GM12865 (cell line): ENCODE measurements around the gene SLC6A18.

Source experiments
- DNase-seq: peaks from one replicate; pipeline ENCODE4 v3.0.0; 2010; ENCODE audit warnings: low read depth
- H3K4me3 ChIP-seq: 2 replicates; pipeline ENCODE4 v1.5.1; 2011; ENCODE audit warnings: mild to moderate bottlenecking, low read depth, low read length, control low read depth
- TF ChIP-seq, protein P1 (sequence below): IDR thresholded peaks from 2 replicates; pipeline ENCODE4 v1.5.1; 2011; ENCODE audit warnings: low read length, control low read depth, low read depth, inconsistent platforms; ENCODE audit not compliant: insufficient read depth; ENCODE audit errors: missing control alignments

The SLC6A18 gene

GRCh38 chr5:1183424-1184162 is 41.6 kb upstream of the SLC6A18 start:
- TF ChIP-seq, protein P1, sequence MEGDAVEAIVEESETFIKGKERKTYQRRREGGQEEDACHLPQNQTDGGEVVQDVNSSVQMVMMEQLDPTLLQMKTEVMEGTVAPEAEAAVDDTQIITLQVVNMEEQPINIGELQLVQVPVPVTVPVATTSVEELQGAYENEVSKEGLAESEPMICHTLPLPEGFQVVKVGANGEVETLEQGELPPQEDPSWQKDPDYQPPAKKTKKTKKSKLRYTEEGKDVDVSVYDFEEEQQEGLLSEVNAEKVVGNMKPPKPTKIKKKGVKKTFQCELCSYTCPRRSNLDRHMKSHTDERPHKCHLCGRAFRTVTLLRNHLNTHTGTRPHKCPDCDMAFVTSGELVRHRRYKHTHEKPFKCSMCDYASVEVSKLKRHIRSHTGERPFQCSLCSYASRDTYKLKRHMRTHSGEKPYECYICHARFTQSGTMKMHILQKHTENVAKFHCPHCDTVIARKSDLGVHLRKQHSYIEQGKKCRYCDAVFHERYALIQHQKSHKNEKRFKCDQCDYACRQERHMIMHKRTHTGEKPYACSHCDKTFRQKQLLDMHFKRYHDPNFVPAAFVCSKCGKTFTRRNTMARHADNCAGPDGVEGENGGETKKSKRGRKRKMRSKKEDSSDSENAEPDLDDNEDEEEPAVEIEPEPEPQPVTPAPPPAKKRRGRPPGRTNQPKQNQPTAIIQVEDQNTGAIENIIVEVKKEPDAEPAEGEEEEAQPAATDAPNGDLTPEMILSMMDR: no peak
- DNase-seq: no peak
- no peak overlapping the region for H3K4me3 ChIP-seq

GRCh38 chr5:1184163-1184470 is 41.1 kb upstream of the SLC6A18 start:
- H3K4me3 ChIP-seq: no peak overlapping the region
- DNase-seq: no peak
- TF ChIP-seq, protein P1: no peak

GRCh38 chr5:1184481-1184880 is 40.7 kb upstream of the SLC6A18 start:
- no peak overlapping the region for H3K4me3 ChIP-seq
- TF ChIP-seq, protein P1: no peak
- DNase-seq: no peak

GRCh38 chr5:1185038-1185627 is 40.0 kb upstream of the SLC6A18 start:
- no peak for DNase-seq
- no peak overlapping the region for H3K4me3 ChIP-seq
- TF ChIP-seq, protein P1: no peak

- TF ChIP-seq, protein P1: no peak
- no peak for DNase-seq
- H3K4me3 ChIP-seq: no peak overlapping the region
Measured at GRCh38 chr5:1185629-1186350, 39.4 kb upstream of the SLC6A18 start.

GRCh38 chr5:1186351-1187233 is 38.6 kb upstream of the SLC6A18 start:
- no peak for DNase-seq
- TF ChIP-seq, protein P1: no peak
- H3K4me3 ChIP-seq: no peak overlapping the region
